ENCODE measurements around the gene CASQ2.

The CASQ2 gene

DNA sequence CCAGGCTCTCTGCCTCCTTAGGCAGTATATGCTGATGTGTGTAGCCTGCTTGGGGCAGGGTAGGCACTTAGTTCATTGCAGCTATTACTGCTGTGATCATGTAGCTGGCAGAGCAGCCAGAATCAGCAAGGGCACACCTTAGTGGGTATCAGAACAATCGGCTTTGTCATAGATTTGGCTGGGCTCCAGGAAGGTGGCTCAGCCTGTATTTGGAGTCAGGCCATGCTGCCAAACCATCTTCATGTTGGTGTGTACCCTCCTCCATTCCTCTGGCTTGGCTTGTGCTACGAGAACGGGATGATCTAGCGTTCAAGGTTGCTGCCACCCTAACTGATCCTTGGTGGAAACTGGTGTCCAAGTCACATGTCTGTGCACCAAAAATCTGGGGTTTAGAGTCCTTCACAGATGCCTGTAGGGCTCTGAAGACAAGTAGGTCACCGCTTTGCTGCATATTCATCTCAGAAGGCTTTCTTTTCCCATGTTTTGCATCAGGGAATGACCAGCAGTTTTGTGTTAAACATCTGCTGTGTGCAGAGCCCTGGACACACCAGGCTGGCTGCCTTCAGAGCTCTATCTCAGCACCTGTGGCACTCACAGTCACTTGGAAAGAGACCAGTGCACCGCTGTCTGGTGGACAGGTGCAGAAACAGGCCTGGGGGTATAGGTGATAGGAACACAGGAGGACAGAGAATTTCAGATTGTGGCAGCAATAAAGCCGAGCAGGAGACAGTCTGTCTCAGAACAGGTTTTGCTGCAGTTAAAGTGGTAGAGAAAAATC is 103.0 kb downstream of the CASQ2 start:
- H3K4me1 ChIP-seq = peaks cover 0 to 16% (median 11%) of the 10 kb centered on the region in 4 donors
- TF ChIP-seq, protein P1, sequence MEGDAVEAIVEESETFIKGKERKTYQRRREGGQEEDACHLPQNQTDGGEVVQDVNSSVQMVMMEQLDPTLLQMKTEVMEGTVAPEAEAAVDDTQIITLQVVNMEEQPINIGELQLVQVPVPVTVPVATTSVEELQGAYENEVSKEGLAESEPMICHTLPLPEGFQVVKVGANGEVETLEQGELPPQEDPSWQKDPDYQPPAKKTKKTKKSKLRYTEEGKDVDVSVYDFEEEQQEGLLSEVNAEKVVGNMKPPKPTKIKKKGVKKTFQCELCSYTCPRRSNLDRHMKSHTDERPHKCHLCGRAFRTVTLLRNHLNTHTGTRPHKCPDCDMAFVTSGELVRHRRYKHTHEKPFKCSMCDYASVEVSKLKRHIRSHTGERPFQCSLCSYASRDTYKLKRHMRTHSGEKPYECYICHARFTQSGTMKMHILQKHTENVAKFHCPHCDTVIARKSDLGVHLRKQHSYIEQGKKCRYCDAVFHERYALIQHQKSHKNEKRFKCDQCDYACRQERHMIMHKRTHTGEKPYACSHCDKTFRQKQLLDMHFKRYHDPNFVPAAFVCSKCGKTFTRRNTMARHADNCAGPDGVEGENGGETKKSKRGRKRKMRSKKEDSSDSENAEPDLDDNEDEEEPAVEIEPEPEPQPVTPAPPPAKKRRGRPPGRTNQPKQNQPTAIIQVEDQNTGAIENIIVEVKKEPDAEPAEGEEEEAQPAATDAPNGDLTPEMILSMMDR (IDR thresholded peaks at IDR 0.05) = no peak
- peaks cover 0 to 6% (median 0%) of the 10 kb centered on the region in 3 donors for H3K9me3 ChIP-seq
- no peaks in the 10 kb centered on the region for H3K27me3 ChIP-seq
- peaks cover 31 to 54% (median 44%) of the 10 kb centered on the region in 3 donors for H3K36me3 ChIP-seq
- H3K4me3 ChIP-seq = no peak overlapping the region
- intact Hi-C loops (cut with DNase I; ENCODE audit: low total_unique reads) = no loop called here
- H3K27ac ChIP-seq = no peak overlapping the region
- DNase-seq = no peak

DNA sequence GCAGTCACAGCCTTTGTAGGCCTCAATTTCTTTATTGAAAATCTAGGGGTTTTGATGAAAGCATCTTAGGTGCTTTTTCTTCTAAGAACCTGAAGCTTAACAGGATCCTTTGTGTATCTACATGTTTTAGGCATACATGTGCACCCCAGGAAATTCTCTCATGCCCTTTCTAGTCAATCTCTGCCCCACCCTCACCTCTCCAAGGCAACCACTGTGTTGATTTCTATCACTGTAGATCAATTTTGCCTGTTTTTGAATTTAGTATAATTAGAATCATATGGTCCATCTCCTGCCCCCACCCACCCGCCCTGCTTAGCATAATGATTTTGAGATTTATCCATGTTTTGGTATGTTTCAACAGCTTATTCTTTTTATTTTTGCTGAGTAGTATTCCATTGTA is 107.4 kb downstream of the CASQ2 start:
- Histone ChIP-seq H3K27ac (no peak overlapping the region), H3K4me3 (no peak overlapping the region), H3K36me3 (peaks cover 26 to 53% (median 49%) of the 10 kb centered on the region in 3 donors), H3K27me3 (no peaks in the 10 kb centered on the region), H3K4me1 (peaks cover 0 to 10% (median 1%) of the 10 kb centered on the region in 4 donors), H3K9me3 (no peaks in the 10 kb centered on the region)
- intact Hi-C loops (cut with DNase I; ENCODE audit: low total_unique reads) = no loop called here
- DNase-seq = no peak
- TF ChIP-seq, protein P1 (IDR thresholded peaks at IDR 0.05) = no peak

DNA sequence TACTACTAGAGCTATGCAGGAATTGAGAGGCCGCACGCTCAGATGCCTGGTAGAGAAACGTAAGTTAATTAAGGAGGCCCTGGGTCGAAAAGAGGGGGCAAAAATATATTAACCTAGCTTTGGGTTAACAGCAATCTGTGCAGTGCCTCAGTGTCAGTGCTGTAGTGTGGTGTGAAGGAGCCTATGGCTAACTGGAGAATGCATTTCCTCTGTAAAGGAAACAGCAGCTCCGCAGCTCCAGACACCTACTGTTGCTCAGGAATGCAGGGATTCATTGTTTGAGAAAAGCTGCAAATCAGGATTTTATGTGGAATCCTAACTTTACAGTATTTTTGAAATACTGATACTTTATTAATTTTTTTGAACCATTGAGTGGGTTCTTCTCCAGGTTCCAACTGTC is 108.4 kb downstream of the CASQ2 start:
- Histone ChIP-seq H3K27ac (no peak overlapping the region), H3K4me1 (peaks cover 0 to 8% (median 2%) of the 10 kb centered on the region in 4 donors), H3K36me3 (peaks cover 24 to 49% (median 44%) of the 10 kb centered on the region in 3 donors), H3K9me3 (no peaks in the 10 kb centered on the region), H3K27me3 (no peaks in the 10 kb centered on the region), H3K4me3 (no peak overlapping the region)
- no peak for DNase-seq
- TF ChIP-seq, protein P1 (IDR thresholded peaks at IDR 0.05) = no peak
- intact Hi-C loops (cut with DNase I; ENCODE audit: low total_unique reads) = no loop called here

DNA sequence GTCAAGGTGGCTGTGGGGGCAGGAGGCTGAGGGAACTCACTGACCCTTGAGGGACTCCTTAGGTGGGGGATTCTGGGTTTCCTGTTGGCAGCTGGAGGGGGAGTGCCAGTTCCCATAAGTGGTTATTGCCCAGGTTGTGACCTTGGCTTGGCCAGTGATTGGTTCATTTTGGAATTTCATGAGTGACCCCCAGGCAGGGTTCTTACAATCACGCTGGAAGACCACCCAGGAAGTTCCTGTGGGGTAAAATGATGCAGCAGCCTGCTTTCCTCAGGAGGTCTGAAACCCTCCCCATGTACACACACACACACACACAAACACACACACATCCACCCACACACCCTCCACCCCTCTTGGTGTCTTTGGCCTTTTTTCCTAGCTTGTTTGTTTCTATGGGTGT is 109.9 kb downstream of the CASQ2 start:
- TF ChIP-seq, protein P1 (IDR thresholded peaks at IDR 0.05) = no peak

DNA sequence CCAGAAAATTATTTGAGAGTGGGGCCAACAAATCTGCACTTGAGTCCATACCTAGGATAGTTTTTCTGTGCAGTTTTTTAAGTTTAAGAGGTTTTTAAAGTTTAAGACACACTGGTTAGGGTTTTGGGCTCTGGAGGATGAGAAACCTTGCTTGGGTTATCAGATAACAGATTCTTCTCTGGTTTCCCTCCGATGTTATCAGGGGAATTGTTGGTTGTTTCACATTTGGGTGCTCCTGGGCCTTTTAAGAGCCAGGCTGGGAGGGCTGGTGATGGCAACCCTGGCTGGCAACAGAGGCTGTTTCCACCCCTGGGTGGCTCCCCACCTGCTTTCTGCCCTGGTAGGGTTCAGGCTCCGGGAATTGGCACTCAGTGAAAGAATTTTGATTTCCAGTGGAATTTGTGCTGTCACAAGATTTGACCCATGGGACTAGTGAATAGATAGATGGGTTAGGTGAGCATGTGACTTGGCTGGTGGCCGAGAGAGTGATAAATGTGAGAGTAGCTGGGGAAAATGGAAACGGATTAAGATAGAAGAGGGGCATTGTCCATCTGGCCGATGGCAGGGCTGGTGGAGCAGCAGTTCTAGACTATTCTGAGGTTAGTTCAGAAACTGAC is 111.9 kb downstream of the CASQ2 start:
- no peak overlapping the region for H3K4me3 ChIP-seq
- no peak for DNase-seq
- intact Hi-C loops (cut with DNase I; ENCODE audit: low total_unique reads) = no loop called here
- TF ChIP-seq, protein P1 (IDR thresholded peaks at IDR 0.05) = no peak
- H3K4me1 ChIP-seq = peaks cover 0 to 30% (median 8%) of the 10 kb centered on the region in 4 donors
- H3K27ac ChIP-seq = no peak overlapping the region
- H3K27me3 ChIP-seq = no peaks in the 10 kb centered on the region
- H3K36me3 ChIP-seq = peaks cover 0 to 32% (median 32%) of the 10 kb centered on the region in 3 donors
- H3K9me3 ChIP-seq = no peaks in the 10 kb centered on the region

More for the DNA sequence above, 109.9 kb downstream of the CASQ2 start:
- DNase-seq = no peak
- H3K4me1 ChIP-seq = peaks cover 0 to 23% (median 8%) of the 10 kb centered on the region in 4 donors
- no peaks in the 10 kb centered on the region for H3K27me3 ChIP-seq
- intact Hi-C loops (cut with DNase I; ENCODE audit: low total_unique reads) = no loop called here
- H3K9me3 ChIP-seq = no peaks in the 10 kb centered on the region
- no peak overlapping the region for H3K4me3 ChIP-seq
- no peak overlapping the region for H3K27ac ChIP-seq
- H3K36me3 ChIP-seq = peaks cover 9 to 40% (median 30%) of the 10 kb centered on the region in 3 donors

Data from tibial artery (tissue), 4 donors.